GM12878 (cell line): Measurements from ENCODE around the gene FHIP1A. TPM values are rescaled to one million over a fixed set of nuclear protein-coding genes. Genes with fewer than 3 reads are reported as not detected.

Experiments used
- ATAC-seq: fragments of 200-7000 bp; cut with Tn5 transposase; 3 replicates; pipeline ENCODE4 v1.9.1; 2020; ENCODE audit warnings: mild to moderate bottlenecking, moderate library complexity
- Bru-seq: library from RNA; stranded (reverse); fragments of 400-500 nt; gene quantifications from one replicate; lab custom pipeline; 2021; lab: Mats Ljungman, UMichigan
- BruChase-seq, 2 experiments: library from RNA; stranded (reverse); fragments of 400-500 nt; gene quantifications; one replicate each; lab custom pipeline; 2021; lab: Mats Ljungman, UMichigan
- BruUV-seq: library from RNA; stranded (reverse); fragments of 400-500 nt; replicated peaks from 2 replicates; lab custom pipeline; 2021; lab: Mats Ljungman, UMichigan
- CTCF ChIA-PET: fragments of 300-600 bp; sonication (Branson Sonifier 250); formaldehyde crosslinking; extraction: SDS; loops from one replicate; lab custom pipeline; 2021; ENCODE audit warnings: inconsistent platforms; lab: Yijun Ruan, JAX
- POLR2A ChIA-PET: fragments of 350-600 bp; formaldehyde crosslinking; extraction: SDS; loops from one replicate; lab custom pipeline; 2021; ENCODE audit warnings: inconsistent platforms; lab: Charles Lee
- RAD21 ChIA-PET: fragments of 300-600 bp; sonication (Branson Sonifier 250); formaldehyde crosslinking; loops from one replicate; lab custom pipeline; 2023; ENCODE audit warnings: antibody characterized with exemption; ENCODE audit not compliant: unreplicated experiment; lab: Charles Lee
- SMC1A ChIA-PET: fragments of 300-600 bp; sonication (Branson Sonifier 250); formaldehyde crosslinking; loops from one replicate; lab custom pipeline; 2023; ENCODE audit not compliant: unreplicated experiment, uncharacterized antibody; lab: Charles Lee
- DNase-seq: peaks from one replicate; pipeline ENCODE4 v3.0.0-alpha.2; 2011; ENCODE audit warnings: low read depth, low spot score
- FAIRE-seq: peaks from 3 replicates; lab custom pipeline; 2011; peaks lifted over from hg19 to GRCh38; lab: Jason Lieb, UNC
- H2AFZ ChIP-seq: 2 replicates; pipeline ENCODE4 v1.6.0; 2011; ENCODE audit warnings: low read depth, low read length, control low read depth; ENCODE audit not compliant: control insufficient read depth
- H3K27ac ChIP-seq: 2 replicates; pipeline ENCODE4 v1.5.1; 2011; ENCODE audit warnings: control low read depth; ENCODE audit not compliant: control insufficient read depth, insufficient read depth
- H3K27me3 ChIP-seq, 2 experiments: replicated peaks in 1 of 2; 2 replicates each; pipeline versions ENCODE4 v1.6.0 to v1.6.1; 2011; ENCODE audit warnings: low read length in 1 of 2; ENCODE audit not compliant: control insufficient read depth in 2 of 2, insufficient read depth in 2 of 2
- H3K36me3 ChIP-seq, 2 experiments: 2 replicates each; pipeline ENCODE4 v1.5.1; 2011; ENCODE audit warnings: low read length in 1 of 2; ENCODE audit not compliant: control insufficient read depth in 2 of 2, insufficient read depth in 2 of 2
- H3K4me1 ChIP-seq: 2 replicates; pipeline ENCODE4 v1.6.1; 2011; ENCODE audit warnings: mild to moderate bottlenecking, low read length, moderate library complexity, mixed read lengths; ENCODE audit not compliant: control insufficient read depth, insufficient read depth
- H3K4me2 ChIP-seq: 2 replicates; pipeline ENCODE4 v1.6.0; 2011; ENCODE audit warnings: control low read depth; ENCODE audit not compliant: control insufficient read depth, insufficient read depth
- H3K4me3 ChIP-seq: fragments of 200-600 bp; sonication (generic); 2 replicates; pipeline ENCODE4 v1.5.1; 2016
- H3K79me2 ChIP-seq: 2 replicates; pipeline ENCODE4 v1.6.0; 2011; ENCODE audit warnings: low read length; ENCODE audit not compliant: control insufficient read depth, insufficient read depth
- H3K9ac ChIP-seq: 2 replicates; pipeline ENCODE4 v1.8.0; 2011; ENCODE audit warnings: low read length, control low read depth, mixed read lengths; ENCODE audit not compliant: control insufficient read depth, insufficient read depth
- H3K9me3 ChIP-seq: replicated peaks from 3 replicates; pipeline ENCODE4 v1.5.1; 2011; ENCODE audit warnings: mild to moderate bottlenecking, low read length; ENCODE audit not compliant: control insufficient read depth, insufficient read depth
- H4K20me1 ChIP-seq: 2 replicates; pipeline ENCODE4 v1.6.0; 2011; ENCODE audit not compliant: control insufficient read depth, insufficient read depth
- CBFB ChIP-seq: IDR thresholded peaks from 2 replicates; pipeline ENCODE4 v1.6.1; 2016; ENCODE audit warnings: antibody characterized with exemption, low read depth
- ETV6 ChIP-seq, 2 experiments: fragments of 450-650 bp in 1 of 2; IDR thresholded peaks in 1 of 2; conservative IDR thresholded peaks in 1 of 2; 2 replicates each; pipeline ENCODE4 v1.6.1; 2014; ENCODE audit warnings: antibody characterized with exemption in 1 of 2, borderline replicate concordance in 1 of 2, low read depth in 1 of 2, mild to moderate bottlenecking in 1 of 2, moderate library complexity in 1 of 2
- FOXM1 ChIP-seq: IDR thresholded peaks from 2 replicates; pipeline ENCODE4 v1.6.1; 2012; ENCODE audit warnings: low read depth, mild to moderate bottlenecking, inconsistent platforms, low read length, moderate library complexity
- JUNB ChIP-seq: IDR thresholded peaks from 2 replicates; pipeline ENCODE4 v1.6.1; 2016; ENCODE audit warnings: antibody characterized with exemption, mild to moderate bottlenecking
- MEF2B ChIP-seq: fragments of 450-650 bp; IDR thresholded peaks from 2 replicates; pipeline ENCODE4 v1.6.1; 2018; ENCODE audit warnings: mild to moderate bottlenecking, moderate library complexity; ENCODE audit not compliant: partially characterized antibody, poor library complexity, severe bottlenecking
- MXI1 ChIP-seq: fragments of 150-350 bp; IDR thresholded peaks from 2 replicates; pipeline ENCODE4 v1.6.1; 2011; ENCODE audit warnings: low read depth, mild to moderate bottlenecking, inconsistent platforms, low read length, improper control_type of control experiment
- MYB ChIP-seq: fragments of 150-350 bp; IDR thresholded peaks from 2 replicates; pipeline ENCODE4 v1.6.1; 2014; ENCODE audit warnings: mild to moderate bottlenecking, low read depth, low read length, borderline replicate concordance
- RELA ChIP-seq: fragments of 450-650 bp; IDR thresholded peaks from 2 replicates; pipeline ENCODE4 v1.8.0; 2014; ENCODE audit warnings: borderline replicate concordance; ENCODE audit not compliant: partially characterized antibody
- SMC3 ChIP-seq: IDR thresholded peaks from 2 replicates; pipeline ENCODE4 v1.6.1; 2011; ENCODE audit warnings: low read length, improper control_type of control experiment, borderline replicate concordance
- SPI1 ChIP-seq: IDR thresholded peaks from 2 replicates; pipeline ENCODE4 v1.6.1; 2011; ENCODE audit warnings: low read depth, mild to moderate bottlenecking, low read length, moderate library complexity, borderline replicate concordance; ENCODE audit not compliant: insufficient read depth
- TCF12 ChIP-seq: IDR thresholded peaks from 2 replicates; pipeline ENCODE4 v1.6.1; 2011; ENCODE audit warnings: low read depth, mild to moderate bottlenecking, low read length
- TCF3 ChIP-seq: IDR thresholded peaks from 2 replicates; pipeline ENCODE4 v1.6.1; 2012; ENCODE audit warnings: low read depth, mild to moderate bottlenecking, low read length, borderline replicate concordance; ENCODE audit not compliant: insufficient read depth
- YBX1 ChIP-seq: fragments of 450-650 bp; IDR thresholded peaks from 2 replicates; pipeline ENCODE4 v1.6.1; 2016; ENCODE audit warnings: antibody characterized with exemption
- WGBS: methylation state at CpG from one replicate; pipeline ENCODE4 v1.1.6; 2016; ENCODE audit warnings: low lambda C conversion rate; ENCODE audit not compliant: insufficient replicate concordance, insufficient coverage; ENCODE audit errors: missing lambda C conversion rate; 5-methylcytosine and 5-hydroxymethylcytosine counted together
- in situ Hi-C: fragments of 300-500 bp; cut with MboI; formaldehyde crosslinking; loops from 9 replicates; pipeline ENCODE4 v1.14.3; 2018; ENCODE audit warnings: mixed read lengths
- intact Hi-C: fragments of 100-400 bp; cut with micrococcal nuclease; formaldehyde crosslinking; loops from one replicate; pipeline ENCODE4 v1.14.2; 2022; ENCODE audit not compliant: unreplicated experiment
- long read RNA-seq, 2 experiments: library from polyadenylated mRNA; unstranded; transcript quantifications; one replicate each; pipeline ENCODE4 v2.0.0, GENCODE V29; 2019 to 2020
- polyA minus RNA-seq, 3 experiments: library from RNA; depleted of rRNA, polyadenylated mRNA; stranded (reverse); fragments of >200 nt; gene quantifications; 2 replicates each; pipeline ENCODE4 v1.2.3, GENCODE V29; 2011
- polyA plus RNA-seq, 11 experiments: library from polyadenylated mRNA; depleted of rRNA in 4 of 11; unstranded in 6 of 11; stranded (reverse) in 5 of 11; fragments of >200 nt; fragmentation: Nextera tagmentation in 4 of 11; fragmentation: Illumina TruSeq in 1 of 11; extraction: Ambion mirVana in 4 of 11; extraction: Trizol in 1 of 11; gene quantifications; 1 replicate in 1 of 11; 2 replicates in 10 of 11; pipeline versions ENCODE4 v1.2.1 to v1.2.3, GENCODE V29; 2011 to 2016; ENCODE audit warnings: inconsistent platforms in 2 of 11, missing spikeins in 2 of 11, low read depth in 1 of 11
- total RNA-seq, 4 experiments: library from RNA; depleted of rRNA in 3 of 4; stranded (reverse); fragments of >200 nt in 3 of 4; fragmentation: Illumina TruSeq in 1 of 4; extraction: Trizol in 1 of 4; gene quantifications; 2 replicates each; pipeline versions ENCODE4 v1.2.1 to v1.2.3, GENCODE V29; 2013 to 2021
- TF ChIP-seq, protein P1 (sequence below): fragments of 450-650 bp; formaldehyde crosslinking; IDR thresholded peaks from 2 replicates; pipeline ENCODE4 v1.4.0; 2020; ENCODE audit warnings: mild to moderate bottlenecking, moderate library complexity

The FHIP1A gene
- 28.2 and 28.4 TPM in 2 replicates for total RNA-seq (2013; cell fraction: nucleolus; rRNA removed)
- 0.05 and 0.11 TPM in 2 replicates for total RNA-seq (2014; rRNA removed)
- 0.09 and 0.13 TPM in 2 replicates for total RNA-seq (2014; rRNA removed; fragmentation: Illumina TruSeq; extraction: Trizol)
- 0.28 and 0.40 TPM in 2 replicates for total RNA-seq (2021)
- 0.18 TPM for polyA plus RNA-seq (2011; ENCODE audit: low read depth)
- polyA plus RNA-seq (2011; rRNA removed): 5.5 and 5.9 TPM in 2 replicates
- polyA plus RNA-seq (2011; cell fraction: cytosol; rRNA removed): 4.0 and 5.1 TPM in 2 replicates
- 13.4 and 17.3 TPM in 2 replicates for polyA plus RNA-seq (2011; cell fraction: nucleus; rRNA removed)
- 0.07 and 0.20 TPM in 2 replicates for polyA plus RNA-seq (2012)
- 0.09 and 0.29 TPM in 2 replicates for polyA plus RNA-seq (2014; fragmentation: Illumina TruSeq; extraction: Trizol)
- under 1 TPM; 0.02 to 0.06 TPM for polyA plus RNA-seq (2014; fragmentation: Nextera tagmentation; extraction: Ambion mirVana)
- polyA plus RNA-seq (2014; rRNA removed): 0.18 and 0.27 TPM in 2 replicates
- under 1 TPM in 1 of 2 experiments, not detected in 1; 0.17 TPM for polyA plus RNA-seq (2016; fragmentation: Nextera tagmentation; extraction: Ambion mirVana)
- 15.2 and 16.4 TPM in 2 replicates for polyA minus RNA-seq (2011; rRNA and poly(A)+ RNA removed)
- 4.1 and 4.4 TPM in 2 replicates for polyA minus RNA-seq (2011; cell fraction: cytosol; rRNA and poly(A)+ RNA removed)
- 25.8 and 31.5 TPM in 2 replicates for polyA minus RNA-seq (2011; cell fraction: nucleus; rRNA and poly(A)+ RNA removed)
- percentile 50 among the genes with signal in this experiment for Bru-seq, nascent RNA
- BruChase-seq, experiment 1, labeled RNA remaining after a 6-hour chase: percentile 42 among the genes with signal in this experiment
- percentile 47 among the genes with signal in this experiment for BruChase-seq, experiment 2, labeled RNA remaining after a 2-hour chase
- long read RNA-seq, experiment 1, partial matches to known transcripts: 0 of 1 reads
- long read RNA-seq, experiment 1, other reads (novel, unspliced or antisense): 1 of 1 reads
- long read RNA-seq, experiment 2, partial matches to known transcripts: 1 of 2 reads
- long read RNA-seq, experiment 2, other reads (novel, unspliced or antisense): 1 of 2 reads

DNA sequence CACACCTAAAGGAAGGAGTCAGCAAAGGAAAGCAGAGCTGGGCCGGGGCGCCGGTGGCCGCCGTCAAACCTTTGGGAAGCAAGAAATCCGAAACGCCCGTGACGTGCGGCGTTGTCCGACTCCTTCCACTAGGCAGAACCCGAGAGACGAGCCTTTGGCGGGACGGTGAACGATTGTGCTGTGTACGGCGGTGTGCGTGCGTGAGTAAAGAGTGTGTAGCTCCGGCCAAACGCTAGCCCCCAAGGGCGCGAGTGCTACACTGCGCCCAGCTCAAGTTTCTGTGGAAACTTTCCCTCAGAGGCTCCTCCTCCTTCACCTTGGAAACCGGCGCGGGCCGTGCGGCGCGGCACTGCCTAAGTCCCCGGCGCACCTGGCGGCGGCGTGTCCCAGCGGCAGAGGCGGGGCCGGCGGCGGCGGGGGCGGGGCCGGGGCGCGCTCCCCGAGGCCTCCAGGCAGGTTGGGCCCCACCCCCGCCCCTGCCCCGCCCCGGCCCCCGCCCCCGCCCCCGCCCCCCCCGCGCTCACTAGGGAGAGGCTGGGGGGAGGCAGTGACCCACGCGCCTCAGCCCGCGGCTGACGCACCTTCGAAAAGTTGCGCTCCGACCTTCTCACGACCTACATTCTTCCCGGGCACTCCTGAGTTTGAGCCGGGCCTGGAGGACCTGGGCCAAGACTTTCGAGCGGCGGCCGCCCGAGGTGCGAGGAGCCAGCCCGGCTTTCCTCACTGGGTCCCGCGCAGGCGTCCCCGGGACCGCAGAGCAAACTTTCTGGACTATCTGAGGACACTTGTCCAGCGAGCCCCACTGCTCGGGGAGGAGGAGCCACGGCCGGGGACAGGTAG is at the start of gene FHIP1A:
Gene FHIP1A (plus strand): TSS at position 547 of the 840 bp plus-strand sequence. CDS start 157,084 bp downstream, outside the sequence.
- DNase-seq (no peak), ATAC-seq (peak; percentile 89), FAIRE-seq (no peak)
- H3K79me2 ChIP-seq: no peaks in the 10 kb centered on the region
- H3K4me3 ChIP-seq: peak within 1 kb of the TSS; percentile 70
- ChIA-PET CTCF (interaction anchor here (0.8 to 1.5 kb wide), 2 partner anchors 47 to 393 kb away, joined by 3 read pairs; no protein-coding TSS in a partner anchor), POLR2A (interaction anchor here (0.8 to 1.6 kb wide), 2 partner anchors 12 to 23 kb away, joined by 3 to 4 read pairs; no protein-coding TSS in a partner anchor), SMC1A (interaction anchor here (1.0 to 1.9 kb wide), 2 partner anchors 14 to 18 kb away, joined by 3 to 6 read pairs; no protein-coding TSS in a partner anchor), RAD21 (no interaction called here)
- H3K27me3 ChIP-seq: peaks cover 0 to 6% of the 10 kb centered on the region in 2 experiments; a peak in 2 of 4 replicates
- H4K20me1 ChIP-seq: no peaks in the 10 kb centered on the region; the same call in 1 of the 2 replicates
- no peaks in the 10 kb centered on the region; the same call in 2 of the 3 replicates for H3K9me3 ChIP-seq
- peaks cover 17% of the 10 kb centered on the region for H3K4me1 ChIP-seq
- WGBS: 13% methylated on average over 52 of the region's 84 CpGs
- no TSS peak for BruUV-seq
- H2AFZ ChIP-seq: peak within 1 kb of the TSS; percentile 64
- in situ Hi-C loops: no loop called here
- H3K9ac ChIP-seq: no peak within 1 kb of the TSS
- intact Hi-C loops: loop anchor here (5.0 kb wide), 1 partner anchor 47 kb away; no protein-coding TSS in a partner anchor
- peak within 1 kb of the TSS; percentile 92 for H3K4me2 ChIP-seq
- no peak within 1 kb of the TSS for H3K27ac ChIP-seq
- no peaks in the 10 kb centered on the region for H3K36me3 ChIP-seq
- TF ChIP-seq TCF12 (0 out of 2 replicates have a peak, but pooled peaks have one; percentile 38), ETV6 (conservative IDR thresholded peaks at IDR 0.05 in 1 of 2, IDR thresholded peaks at IDR 0.05 in 1 of 2; ENCODE audit: borderline replicate concordance in 1 of 2, low read depth in 1 of 2) (no peak), RELA (no peak), YBX1 (no peak), MXI1 (0 out of 2 replicates have a peak, but pooled peaks have one; percentile 18), SPI1 (no peak), MYB (no peak), SMC3 (no peak), FOXM1 (no peak), CBFB (no peak), JUNB (no peak), MEF2B (no peak), TCF3 (peak; percentile 48; the same call in 1 of the 2 replicates)
- TF ChIP-seq, protein P1, sequence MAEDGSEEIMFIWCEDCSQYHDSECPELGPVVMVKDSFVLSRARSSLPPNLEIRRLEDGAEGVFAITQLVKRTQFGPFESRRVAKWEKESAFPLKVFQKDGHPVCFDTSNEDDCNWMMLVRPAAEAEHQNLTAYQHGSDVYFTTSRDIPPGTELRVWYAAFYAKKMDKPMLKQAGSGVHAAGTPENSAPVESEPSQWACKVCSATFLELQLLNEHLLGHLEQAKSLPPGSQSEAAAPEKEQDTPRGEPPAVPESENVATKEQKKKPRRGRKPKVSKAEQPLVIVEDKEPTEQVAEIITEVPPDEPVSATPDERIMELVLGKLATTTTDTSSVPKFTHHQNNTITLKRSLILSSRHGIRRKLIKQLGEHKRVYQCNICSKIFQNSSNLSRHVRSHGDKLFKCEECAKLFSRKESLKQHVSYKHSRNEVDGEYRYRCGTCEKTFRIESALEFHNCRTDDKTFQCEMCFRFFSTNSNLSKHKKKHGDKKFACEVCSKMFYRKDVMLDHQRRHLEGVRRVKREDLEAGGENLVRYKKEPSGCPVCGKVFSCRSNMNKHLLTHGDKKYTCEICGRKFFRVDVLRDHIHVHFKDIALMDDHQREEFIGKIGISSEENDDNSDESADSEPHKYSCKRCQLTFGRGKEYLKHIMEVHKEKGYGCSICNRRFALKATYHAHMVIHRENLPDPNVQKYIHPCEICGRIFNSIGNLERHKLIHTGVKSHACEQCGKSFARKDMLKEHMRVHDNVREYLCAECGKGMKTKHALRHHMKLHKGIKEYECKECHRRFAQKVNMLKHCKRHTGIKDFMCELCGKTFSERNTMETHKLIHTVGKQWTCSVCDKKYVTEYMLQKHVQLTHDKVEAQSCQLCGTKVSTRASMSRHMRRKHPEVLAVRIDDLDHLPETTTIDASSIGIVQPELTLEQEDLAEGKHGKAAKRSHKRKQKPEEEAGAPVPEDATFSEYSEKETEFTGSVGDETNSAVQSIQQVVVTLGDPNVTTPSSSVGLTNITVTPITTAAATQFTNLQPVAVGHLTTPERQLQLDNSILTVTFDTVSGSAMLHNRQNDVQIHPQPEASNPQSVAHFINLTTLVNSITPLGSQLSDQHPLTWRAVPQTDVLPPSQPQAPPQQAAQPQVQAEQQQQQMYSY: no peak
